ENCODE data around the gene SH3RF2. TPM values are rescaled to one million over a fixed set of nuclear protein-coding genes. Genes with fewer than 3 reads are reported as not detected.

SH3RF2 gene, protein sequence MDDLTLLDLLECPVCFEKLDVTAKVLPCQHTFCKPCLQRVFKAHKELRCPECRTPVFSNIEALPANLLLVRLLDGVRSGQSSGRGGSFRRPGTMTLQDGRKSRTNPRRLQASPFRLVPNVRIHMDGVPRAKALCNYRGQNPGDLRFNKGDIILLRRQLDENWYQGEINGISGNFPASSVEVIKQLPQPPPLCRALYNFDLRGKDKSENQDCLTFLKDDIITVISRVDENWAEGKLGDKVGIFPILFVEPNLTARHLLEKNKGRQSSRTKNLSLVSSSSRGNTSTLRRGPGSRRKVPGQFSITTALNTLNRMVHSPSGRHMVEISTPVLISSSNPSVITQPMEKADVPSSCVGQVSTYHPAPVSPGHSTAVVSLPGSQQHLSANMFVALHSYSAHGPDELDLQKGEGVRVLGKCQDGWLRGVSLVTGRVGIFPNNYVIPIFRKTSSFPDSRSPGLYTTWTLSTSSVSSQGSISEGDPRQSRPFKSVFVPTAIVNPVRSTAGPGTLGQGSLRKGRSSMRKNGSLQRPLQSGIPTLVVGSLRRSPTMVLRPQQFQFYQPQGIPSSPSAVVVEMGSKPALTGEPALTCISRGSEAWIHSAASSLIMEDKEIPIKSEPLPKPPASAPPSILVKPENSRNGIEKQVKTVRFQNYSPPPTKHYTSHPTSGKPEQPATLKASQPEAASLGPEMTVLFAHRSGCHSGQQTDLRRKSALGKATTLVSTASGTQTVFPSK
- total RNA-seq (0.84 and 0.90 TPM in 2 replicates), polyA plus RNA-seq (0.21 and 0.54 TPM in 2 replicates), polyA minus RNA-seq (0.36 and 1.00 TPM in 2 replicates), Bru-seq, nascent RNA (percentile 31 among the genes with signal in this experiment), BruChase-seq, experiment 1, labeled RNA remaining after a 6-hour chase (percentile 21 among the genes with signal in this experiment), BruChase-seq, experiment 2, labeled RNA remaining after a 2-hour chase (percentile 22 among the genes with signal in this experiment)
- 0.35 and 0.39 TPM in 2 replicates for polyA plus RNA-seq (2011; cell fraction: cytosol; rRNA removed)
- 1.2 TPM in 2 replicates for polyA plus RNA-seq (2011; cell fraction: nucleus; rRNA removed)
- polyA plus RNA-seq (2012), result 0.45 and 0.75 TPM in 2 replicates
- polyA minus RNA-seq (2011; cell fraction: cytosol; rRNA and poly(A)+ RNA removed), result 5.1 TPM
- polyA minus RNA-seq (2011; cell fraction: nucleus; rRNA and poly(A)+ RNA removed), result 0.82 and 1.2 TPM in 2 replicates
- long read RNA-seq, partial matches to known transcripts, result 0 of 1 reads
- long read RNA-seq, other reads (novel, unspliced or antisense), result 1 of 1 reads

GRCh38 chr5:145936401-145937131, at the start of gene SH3RF2:
Gene SH3RF2 (plus strand): TSS chr5:145936578. CDS start chr5:145937929, 1,351 bp downstream.
- H3K4me1 ChIP-seq (ENCODE audit: control insufficient read depth, extremely low read depth, insufficient read depth, low read length), result peaks cover 12% of the 10 kb centered on the region
- dilution Hi-C loops (cut with MboI; ENCODE audit: extremely low pct_ligation_motif_present, low sequenced_read_pairs), result no loop called here
- no peaks in the 10 kb centered on the region for H3K36me3 ChIP-seq (ENCODE audit: control insufficient read depth in 2 of 2, extremely low read depth in 1 of 2, insufficient read depth in 2 of 2, low read length in 2 of 2)
- H3K79me2 ChIP-seq (ENCODE audit: control insufficient read depth, insufficient read depth, low read length), result no peaks in the 10 kb centered on the region
- H4K20me1 ChIP-seq (replicated peaks; ENCODE audit: control insufficient read depth, extremely low read depth, insufficient read depth, low read length), result no peaks in the 10 kb centered on the region
- TF ChIP-seq POLR2AphosphoS5 (IDR thresholded peaks at IDR 0.05; ENCODE audit: insufficient read depth, low read depth, low read length), result no peak
- TF ChIP-seq, protein P1, sequence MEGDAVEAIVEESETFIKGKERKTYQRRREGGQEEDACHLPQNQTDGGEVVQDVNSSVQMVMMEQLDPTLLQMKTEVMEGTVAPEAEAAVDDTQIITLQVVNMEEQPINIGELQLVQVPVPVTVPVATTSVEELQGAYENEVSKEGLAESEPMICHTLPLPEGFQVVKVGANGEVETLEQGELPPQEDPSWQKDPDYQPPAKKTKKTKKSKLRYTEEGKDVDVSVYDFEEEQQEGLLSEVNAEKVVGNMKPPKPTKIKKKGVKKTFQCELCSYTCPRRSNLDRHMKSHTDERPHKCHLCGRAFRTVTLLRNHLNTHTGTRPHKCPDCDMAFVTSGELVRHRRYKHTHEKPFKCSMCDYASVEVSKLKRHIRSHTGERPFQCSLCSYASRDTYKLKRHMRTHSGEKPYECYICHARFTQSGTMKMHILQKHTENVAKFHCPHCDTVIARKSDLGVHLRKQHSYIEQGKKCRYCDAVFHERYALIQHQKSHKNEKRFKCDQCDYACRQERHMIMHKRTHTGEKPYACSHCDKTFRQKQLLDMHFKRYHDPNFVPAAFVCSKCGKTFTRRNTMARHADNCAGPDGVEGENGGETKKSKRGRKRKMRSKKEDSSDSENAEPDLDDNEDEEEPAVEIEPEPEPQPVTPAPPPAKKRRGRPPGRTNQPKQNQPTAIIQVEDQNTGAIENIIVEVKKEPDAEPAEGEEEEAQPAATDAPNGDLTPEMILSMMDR (IDR thresholded peaks at IDR 0.05; ENCODE audit: extremely low read depth in 1 of 2, insufficient read depth in 1 of 2, low read depth in 1 of 2, low read length in 2 of 2), result no peak
- no peak for TF ChIP-seq GATA2 (IDR thresholded peaks at IDR 0.05; ENCODE audit: insufficient read depth, insufficient read length, low read depth, low read length)
- TF ChIP-seq FOS (IDR thresholded peaks at IDR 0.05; ENCODE audit: borderline replicate concordance, insufficient read depth, low read length), result no peak
- TF ChIP-seq JUN (IDR thresholded peaks at IDR 0.05; ENCODE audit: borderline replicate concordance, insufficient read depth, insufficient read length, low read depth), result no peak
- no peak for TF ChIP-seq EZH2 (IDR thresholded peaks at IDR 0.05; ENCODE audit: borderline replicate concordance, low read depth, low read length, severe bottlenecking)
- no peak for TF ChIP-seq POLR2A (IDR thresholded peaks at IDR 0.05; ENCODE audit: low read depth, low read length)
- TF ChIP-seq, protein P2, sequence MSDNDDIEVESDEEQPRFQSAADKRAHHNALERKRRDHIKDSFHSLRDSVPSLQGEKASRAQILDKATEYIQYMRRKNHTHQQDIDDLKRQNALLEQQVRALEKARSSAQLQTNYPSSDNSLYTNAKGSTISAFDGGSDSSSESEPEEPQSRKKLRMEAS (IDR thresholded peaks at IDR 0.05; ENCODE audit: insufficient read depth, insufficient read length), result no peak
- TF ChIP-seq MYC (IDR thresholded peaks at IDR 0.05; ENCODE audit: low read depth, low read length), result no peak
- peaks cover 0 to 11% of the 10 kb centered on the region in 2 experiments for H3K27me3 ChIP-seq (ENCODE audit: control insufficient read depth in 2 of 2, insufficient read depth in 2 of 2, low read length in 2 of 2)
- DNase-seq (ENCODE audit: low read depth, low spot score) (peak; percentile 86), FAIRE-seq (peak; percentile 46)
- POLR2A ChIA-PET, result no interaction called here
- peak within 1 kb of the TSS; percentile 39 for H3K9ac ChIP-seq (replicated peaks; ENCODE audit: extremely low read depth, insufficient read depth, low read length)
- peak within 1 kb of the TSS; percentile 0 to 53 (median 38) for H3K4me3 ChIP-seq (replicated peaks in 1 of 3; ENCODE audit: insufficient read depth in 1 of 3, low read depth in 1 of 3, low read length in 3 of 3)
- no peaks in the 10 kb centered on the region for H3K9me3 ChIP-seq (replicated peaks; ENCODE audit: control insufficient read depth, insufficient read depth, low read length)
- no TSS peak for BruUV-seq (replicated peaks)
- H3K27ac ChIP-seq (ENCODE audit: insufficient read depth, low read depth, low read length), result no peak within 1 kb of the TSS
- intact Hi-C loops (cut with micrococcal nuclease), result loop anchor here (1.0 to 2.0 kb wide), 3 partner anchors 11 to 102 kb away; partner anchors contain the start of gene PRELID2
- no peaks in the 10 kb centered on the region for H3K9me1 ChIP-seq (replicated peaks; ENCODE audit: control insufficient read depth, extremely low read depth, insufficient read depth, low read length)
- CTCF ChIA-PET, result interaction anchor here (1.2 to 1.5 kb wide), 3 partner anchors 28 to 1745 kb away, joined by 3 to 4 read pairs (median 3); no protein-coding TSS in a partner anchor
- peak within 1 kb of the TSS; percentile 81 for H3K4me2 ChIP-seq (ENCODE audit: insufficient read depth, low read length)
- peak within 1 kb of the TSS; percentile 48 for H2AFZ ChIP-seq (ENCODE audit: low read depth, low read length)
